Lower leg skin (tissue), 3 donors: ENCODE measurements around the gene PEX7.

ENCODE experiments used
- CTCF ChIP-seq, 3 donors: fragments of 450-650 bp; IDR thresholded peaks; one replicate each; pipeline ENCODE4 v1.5.1; 2016; ENCODE audit warnings: antibody characterized with exemption in 3 of 3, mild to moderate bottlenecking in 3 of 3, moderate library complexity in 2 of 3
- POLR2A ChIP-seq, 2 donors: fragments of 450-650 bp; IDR thresholded peaks; one replicate each; pipeline ENCODE4 v1.6.1; 2016 to 2017; ENCODE audit warnings: antibody characterized with exemption in 2 of 2, mild to moderate bottlenecking in 1 of 2, moderate library complexity in 1 of 2

GRCh38 chr6:136784910-136785746 is 37.3 kb upstream of the PEX7 start:
- TF ChIP-seq CTCF (IDR thresholded peaks at IDR 0.05): no peak
- no peak for TF ChIP-seq POLR2A (IDR thresholded peaks at IDR 0.05)
